ENCODE results near the gene RAI1.
A peak's percentile ranks its signal among the peaks of the same experiment; 100 is the strongest.
"Not testable (repeated sequence)": the region's sequence is repeated elsewhere in the genome, so short reads cannot be mapped to it uniquely, and the experiment has no call there.

RAI1 gene

GRCh38 chr17:17663160-17664063 lies 17.8 kb upstream of the RAI1 start:
- peak; percentile 79 for DNase-seq

GRCh38 chr17:17664064-17664452 lies 17.2 kb upstream of the RAI1 start:
- no peak for DNase-seq

GRCh38 chr17:17665255-17665654 lies 16.0 kb upstream of the RAI1 start:
- no peak for DNase-seq

- no peak for DNase-seq
These were observed 15.0 kb upstream of the RAI1 start for GRCh38 chr17:17666111-17666714.

DNA sequence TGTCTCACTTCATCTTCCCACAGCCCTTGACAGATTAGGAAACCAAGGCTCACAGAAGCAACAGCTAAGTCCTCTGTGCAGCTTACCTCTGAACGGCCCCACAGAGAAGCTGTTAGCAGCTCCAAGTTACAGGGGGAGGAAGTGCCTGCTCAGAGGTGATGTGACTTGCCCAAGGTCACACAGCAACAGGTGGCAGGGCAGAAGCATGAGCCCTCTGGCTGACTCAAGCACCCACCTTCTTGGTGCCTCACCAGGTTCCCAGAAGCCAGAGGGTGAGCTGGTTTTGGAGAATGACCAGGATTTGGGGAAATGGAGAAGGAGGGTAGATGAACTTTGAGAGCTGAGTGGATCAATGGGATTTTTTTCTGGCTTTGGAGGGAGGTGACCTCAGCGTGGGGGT lies 14.0 kb upstream of the RAI1 start:
- no peak for DNase-seq

GRCh38 chr17:17667947-17668346 lies 13.3 kb upstream of the RAI1 start:
- DNase-seq: no peak

GRCh38 chr17:17668358-17668757 lies 12.9 kb upstream of the RAI1 start:
- no peak for DNase-seq

DNA sequence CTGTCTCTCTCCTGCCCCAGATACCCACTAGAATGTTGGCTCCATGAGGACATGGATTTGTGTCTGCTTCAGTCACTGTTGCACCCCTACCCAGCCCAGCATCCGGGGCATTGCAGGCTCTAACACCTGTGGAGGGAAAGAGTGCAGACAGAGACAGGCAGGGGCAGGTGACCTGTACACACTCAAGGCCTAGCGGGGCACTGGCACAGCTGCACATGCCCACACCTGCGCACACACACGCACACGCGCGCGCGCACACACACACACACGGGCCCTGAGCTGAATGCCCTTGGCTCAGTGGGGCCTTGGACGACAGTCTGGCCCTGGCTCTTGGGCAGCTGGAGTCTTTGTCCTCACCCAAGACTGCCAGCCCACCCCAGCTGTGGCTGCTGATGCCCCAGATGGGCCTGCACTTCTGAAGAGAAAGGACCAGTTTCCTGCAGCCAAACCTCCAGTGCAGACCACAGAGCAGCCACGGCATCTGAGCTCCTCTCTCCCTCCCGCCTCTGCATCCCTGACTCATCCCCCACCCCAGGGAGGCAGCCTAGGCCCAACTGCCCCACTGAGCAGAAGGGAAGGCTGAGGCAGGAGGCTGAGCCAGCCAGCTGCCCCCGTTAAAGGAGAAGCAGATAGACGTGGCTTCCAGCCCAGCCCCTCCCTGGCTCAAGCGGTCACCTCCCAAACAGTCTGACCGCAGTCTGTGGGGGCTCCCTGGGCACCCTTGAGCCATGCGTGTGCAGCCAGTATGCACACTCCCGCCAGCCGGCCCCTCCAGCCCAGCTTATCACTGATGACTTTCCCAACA lies 12.3 kb upstream of the RAI1 start:
- no peak for DNase-seq

- DNase-seq: no peak
These were observed 11.6 kb upstream of the RAI1 start for GRCh38 chr17:17669580-17670235.

- DNase-seq: no peak
These were observed 10.5 kb upstream of the RAI1 start for GRCh38 chr17:17670701-17671305.

DNA sequence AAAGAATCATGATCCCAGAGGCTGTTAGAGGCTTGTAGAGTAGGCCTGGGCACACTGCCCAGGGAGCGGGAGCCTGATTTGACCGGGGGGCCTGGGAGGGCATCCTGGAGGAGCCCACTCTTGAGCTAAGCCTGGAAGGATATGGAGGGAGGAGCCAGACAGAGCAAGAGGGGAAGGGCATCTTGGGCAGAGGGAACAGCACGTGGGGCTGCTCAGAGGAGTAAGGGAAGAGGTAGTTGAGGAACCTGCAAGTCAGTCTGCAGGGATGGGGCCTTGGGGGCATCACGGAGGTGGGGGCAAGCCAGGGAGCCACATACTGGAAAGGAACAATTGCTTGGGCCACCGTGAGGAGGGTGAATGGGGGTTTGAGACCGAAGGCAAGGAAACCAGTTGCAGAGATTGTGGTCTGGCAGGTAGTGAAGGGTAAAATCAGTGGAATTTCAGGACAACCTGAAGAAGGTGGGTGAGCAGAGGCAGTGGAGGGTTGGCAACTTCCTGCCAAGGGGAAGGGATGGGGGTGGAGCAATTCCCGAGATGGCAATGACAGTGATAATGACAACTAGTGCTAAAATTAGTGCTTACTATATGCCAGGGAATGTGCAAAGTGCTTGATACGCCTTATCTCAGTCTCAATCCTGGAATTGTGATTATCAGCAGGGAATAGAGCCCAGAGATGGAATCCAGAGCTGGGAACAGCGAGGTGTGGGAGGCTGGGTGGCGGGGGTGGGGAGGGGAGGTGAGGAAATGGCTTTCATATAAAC lies 9.7 kb upstream of the RAI1 start:
- DNase-seq: no peak

GRCh38 chr17:17672453-17673368 lies 8.5 kb upstream of the RAI1 start:
- no peak for DNase-seq

DNA sequence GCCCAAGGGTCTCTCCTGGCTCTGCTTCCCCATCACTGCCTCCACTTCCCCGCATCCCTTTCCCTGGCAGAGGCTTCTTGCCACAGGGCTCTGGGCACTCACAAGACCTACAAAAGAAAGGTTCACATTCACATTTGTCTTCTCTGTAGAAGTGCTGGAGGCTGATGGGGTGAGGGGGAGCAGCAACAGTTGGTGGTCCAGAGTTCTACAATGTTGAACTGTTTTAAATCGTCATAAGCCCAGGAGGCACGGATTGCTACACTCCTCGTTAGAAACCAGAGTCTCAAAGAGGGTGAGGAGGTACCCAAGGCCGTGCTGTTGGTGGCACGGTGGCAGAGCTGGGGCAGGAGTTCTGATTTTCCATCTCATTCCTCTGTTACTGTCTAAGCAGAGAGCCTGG lies 5.8 kb upstream of the RAI1 start:
- no peak for DNase-seq

- no peak for DNase-seq
These were observed 5.2 kb upstream of the RAI1 start for GRCh38 chr17:17675925-17676534.

- DNase-seq: no peak
These were observed 4.5 kb upstream of the RAI1 start for GRCh38 chr17:17676752-17677151.

DNA sequence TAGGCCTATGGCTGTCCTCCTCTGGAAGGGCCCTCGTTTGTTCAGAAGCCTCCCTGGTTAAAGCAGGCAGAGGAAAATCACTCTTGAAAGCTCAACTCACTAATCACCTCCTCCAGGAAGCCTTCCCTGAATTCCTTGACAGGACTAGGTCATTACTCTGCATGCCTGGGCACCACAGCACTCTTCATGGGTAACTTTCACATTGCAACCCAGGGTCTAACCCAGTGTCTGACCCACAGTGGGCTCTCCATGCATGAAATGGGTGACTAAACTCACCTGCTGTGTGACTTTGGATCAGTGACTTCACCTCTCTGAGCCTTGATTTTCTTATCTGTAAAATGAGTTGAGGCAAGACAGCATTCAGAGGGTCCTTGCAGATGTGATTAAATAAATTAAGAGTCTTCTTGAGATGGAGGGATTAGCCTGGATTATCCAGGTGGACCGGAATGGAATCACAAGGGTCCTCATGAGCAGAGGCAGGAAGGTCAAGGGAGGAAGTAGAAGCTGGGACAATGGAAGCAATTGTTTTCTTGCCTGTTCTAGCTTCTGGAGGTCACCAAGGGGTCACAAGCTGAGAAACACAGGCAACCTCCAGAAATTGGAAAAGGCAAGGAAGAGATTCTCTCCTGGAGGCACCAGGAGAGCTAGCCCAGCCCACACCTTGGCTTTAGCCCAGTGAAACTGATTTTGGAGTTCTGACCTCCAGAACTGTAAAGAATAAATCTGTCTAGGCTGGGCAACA lies 3.8 kb upstream of the RAI1 start:
- DNase-seq: no peak

DNA sequence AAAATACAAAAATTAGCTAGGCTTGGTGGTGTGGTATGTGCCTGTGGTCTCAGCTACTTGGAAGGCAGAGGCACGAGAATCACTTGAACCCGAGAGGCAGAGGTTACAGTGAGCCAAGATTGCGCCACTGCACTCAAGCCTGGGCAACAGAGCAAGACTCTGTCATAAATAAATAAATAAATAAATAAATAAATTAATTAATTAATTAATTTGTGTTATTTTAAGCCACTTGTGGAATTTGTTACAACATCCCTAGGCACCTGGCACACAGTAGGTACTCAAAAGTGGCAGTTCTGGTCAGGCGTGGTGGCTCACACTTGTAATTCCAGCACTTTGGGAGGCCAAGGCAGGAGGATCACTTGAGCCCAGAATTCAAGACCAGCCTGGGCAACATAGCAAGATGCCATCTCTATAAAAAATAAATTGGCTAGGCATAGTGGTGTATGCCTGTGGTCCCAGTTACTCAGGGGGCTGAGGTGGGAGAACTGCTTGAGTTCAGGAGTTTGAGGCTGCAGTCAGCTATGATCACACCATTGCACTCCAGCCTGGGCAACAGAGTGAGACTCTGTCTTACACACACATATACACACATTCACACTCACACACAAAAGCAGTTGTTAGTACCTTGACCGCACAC lies 3.1 kb upstream of the RAI1 start:
- DNase-seq: not testable (repeated sequence)

GRCh38 chr17:17679243-17679642 lies 2.0 kb upstream of the RAI1 start:
- DNase-seq: no peak

GRCh38 chr17:17679748-17680147 lies 1.5 kb upstream of the RAI1 start:
- no peak for DNase-seq
